Measurements from ENCODE around the gene TAS1R1.

TAS1R1 gene

GRCh38 chr1:6574818-6575217 lies 19.7 kb downstream of the TAS1R1 start:
- DNase-seq = no peak
- H3K4me3 Mint-ChIP-seq = no peak overlapping the region
- peaks cover 7% of the 10 kb centered on the region for H3K4me1 Mint-ChIP-seq (ENCODE audit: low read depth)
- H3K27ac Mint-ChIP-seq = no peak overlapping the region
- H3K9me3 Mint-ChIP-seq = no peaks in the 10 kb centered on the region
- no peaks in the 10 kb centered on the region for H3K27me3 Mint-ChIP-seq
- H3K36me3 Mint-ChIP-seq (ENCODE audit: low read depth) = peaks cover under 1% of the 10 kb centered on the region

GRCh38 chr1:6577831-6578525 lies 22.9 kb downstream of the TAS1R1 start:
- Mint-ChIP-seq H3K27ac (no peak overlapping the region), H3K4me3 (no peak overlapping the region), H3K36me3 (ENCODE audit: low read depth) (peaks cover 23% of the 10 kb centered on the region), H3K27me3 (no peaks in the 10 kb centered on the region), H3K4me1 (ENCODE audit: low read depth) (peaks cover 32% of the 10 kb centered on the region), H3K9me3 (no peaks in the 10 kb centered on the region)
- no peak for DNase-seq

- Mint-ChIP-seq H3K36me3 (ENCODE audit: low read depth) (peaks cover 23% of the 10 kb centered on the region), H3K4me1 (ENCODE audit: low read depth) (peaks cover 32% of the 10 kb centered on the region), H3K27me3 (no peaks in the 10 kb centered on the region), H3K4me3 (peak overlapping the region; percentile 92), H3K27ac (peak overlapping the region; percentile 98), H3K9me3 (no peaks in the 10 kb centered on the region)
- DNase-seq = no peak
Observed at GRCh38 chr1:6578624-6579373, 23.7 kb downstream of the TAS1R1 start.

GRCh38 chr1:6579374-6580118 lies 24.4 kb downstream of the TAS1R1 start, which contains the start of gene ZBTB48:
Gene ZBTB48, plus strand, starts transcription at chr1:6579994. Its CDS starts 616 bp downstream, at chr1:6580610.
- no peaks in the 10 kb centered on the region for H3K27me3 Mint-ChIP-seq
- DNase-seq = peak; percentile 96
- H3K27ac Mint-ChIP-seq = peak within 1 kb of the TSS; percentile 98
- no peaks in the 10 kb centered on the region for H3K9me3 Mint-ChIP-seq
- H3K4me3 Mint-ChIP-seq = peak within 1 kb of the TSS; percentile 92
- peaks cover 36% of the 10 kb centered on the region for H3K4me1 Mint-ChIP-seq (ENCODE audit: low read depth)
- peaks cover 27% of the 10 kb centered on the region for H3K36me3 Mint-ChIP-seq (ENCODE audit: low read depth)

GRCh38 chr1:6580119-6580592 lies 25.0 kb downstream of the TAS1R1 start:
- no peak for DNase-seq
- Mint-ChIP-seq H3K4me1 (ENCODE audit: low read depth) (peaks cover 42% of the 10 kb centered on the region), H3K27me3 (no peaks in the 10 kb centered on the region), H3K4me3 (peak overlapping the region; percentile 92), H3K36me3 (ENCODE audit: low read depth) (peaks cover 32% of the 10 kb centered on the region), H3K9me3 (no peaks in the 10 kb centered on the region), H3K27ac (peak overlapping the region; percentile 98)

- no peaks in the 10 kb centered on the region for H3K9me3 Mint-ChIP-seq
- H3K4me3 Mint-ChIP-seq = peak overlapping the region; percentile 92
- H3K27ac Mint-ChIP-seq = peak overlapping the region; percentile 98
- H3K36me3 Mint-ChIP-seq (ENCODE audit: low read depth) = peaks cover 32% of the 10 kb centered on the region
- H3K27me3 Mint-ChIP-seq = no peaks in the 10 kb centered on the region
- H3K4me1 Mint-ChIP-seq (ENCODE audit: low read depth) = peaks cover 43% of the 10 kb centered on the region
- no peak for DNase-seq
Observed at GRCh38 chr1:6580593-6581409, 25.7 kb downstream of the TAS1R1 start.

GRCh38 chr1:6581561-6582305 lies 26.6 kb downstream of the TAS1R1 start:
- Mint-ChIP-seq H3K4me1 (ENCODE audit: low read depth) (peaks cover 43% of the 10 kb centered on the region), H3K9me3 (no peaks in the 10 kb centered on the region), H3K36me3 (ENCODE audit: low read depth) (peaks cover 34% of the 10 kb centered on the region), H3K27me3 (no peaks in the 10 kb centered on the region), H3K4me3 (peak overlapping the region; percentile 92), H3K27ac (peak overlapping the region; percentile 98)
- no peak for DNase-seq

- H3K27me3 Mint-ChIP-seq = no peaks in the 10 kb centered on the region
- no peaks in the 10 kb centered on the region for H3K9me3 Mint-ChIP-seq
- peak overlapping the region; percentile 92 for H3K4me3 Mint-ChIP-seq
Observed at GRCh38 chr1:6582370-6582769, 27.3 kb downstream of the TAS1R1 start.

GRCh38 chr1:6584126-6585080 lies 29.3 kb downstream of the TAS1R1 start:
- no peaks in the 10 kb centered on the region for H3K27me3 Mint-ChIP-seq
- DNase-seq = no peak
- H3K27ac Mint-ChIP-seq = peak overlapping the region; percentile 53
- no peaks in the 10 kb centered on the region for H3K9me3 Mint-ChIP-seq
- no peak overlapping the region for H3K4me3 Mint-ChIP-seq
- H3K36me3 Mint-ChIP-seq (ENCODE audit: low read depth) = peaks cover 59% of the 10 kb centered on the region
- peaks cover 44% of the 10 kb centered on the region for H3K4me1 Mint-ChIP-seq (ENCODE audit: low read depth)

More at GRCh38 chr1:6582370-6582769, 27.3 kb downstream of the TAS1R1 start:
- Mint-ChIP-seq H3K36me3 (ENCODE audit: low read depth) (peaks cover 39% of the 10 kb centered on the region), H3K27ac (peak overlapping the region; percentile 98), H3K4me1 (ENCODE audit: low read depth) (peaks cover 44% of the 10 kb centered on the region)
- DNase-seq = no peak

GRCh38 chr1:6585081-6585722 lies 30.1 kb downstream of the TAS1R1 start:
- H3K27me3 Mint-ChIP-seq = no peaks in the 10 kb centered on the region
- H3K36me3 Mint-ChIP-seq (ENCODE audit: low read depth) = peaks cover 64% of the 10 kb centered on the region
- peak overlapping the region; percentile 53 for H3K27ac Mint-ChIP-seq
- no peaks in the 10 kb centered on the region for H3K9me3 Mint-ChIP-seq
- DNase-seq = no peak
- peaks cover 40% of the 10 kb centered on the region for H3K4me1 Mint-ChIP-seq (ENCODE audit: low read depth)
- H3K4me3 Mint-ChIP-seq = no peak overlapping the region

GRCh38 chr1:6585841-6586240 lies 30.7 kb downstream of the TAS1R1 start:
- H3K4me3 Mint-ChIP-seq = no peak overlapping the region
- H3K4me1 Mint-ChIP-seq (ENCODE audit: low read depth) = peaks cover 35% of the 10 kb centered on the region
- H3K9me3 Mint-ChIP-seq = no peaks in the 10 kb centered on the region
- no peaks in the 10 kb centered on the region for H3K27me3 Mint-ChIP-seq
- peaks cover 65% of the 10 kb centered on the region for H3K36me3 Mint-ChIP-seq (ENCODE audit: low read depth)
- no peak overlapping the region for H3K27ac Mint-ChIP-seq
- no peak for DNase-seq

GRCh38 chr1:6586404-6586816 lies 31.3 kb downstream of the TAS1R1 start:
- Mint-ChIP-seq H3K4me3 (no peak overlapping the region), H3K36me3 (ENCODE audit: low read depth) (peaks cover 66% of the 10 kb centered on the region), H3K27ac (peak overlapping the region; percentile 59), H3K9me3 (no peaks in the 10 kb centered on the region), H3K4me1 (ENCODE audit: low read depth) (peaks cover 33% of the 10 kb centered on the region), H3K27me3 (no peaks in the 10 kb centered on the region)
- DNase-seq = no peak

Measured in activated T-cell treated with anti-CD3 and anti-CD28 coated beads, Interleukin-2, amount 50 U/mL, for 24 hours (primary cell).